Glomerular endothelial cell (primary cell): ENCODE measurements around the gene MICAL2. TPM values are rescaled to one million over a fixed set of nuclear protein-coding genes. Genes with fewer than 3 reads are reported as not detected.

Source experiments
- DNase-seq: peaks from one replicate; pipeline ENCODE4 v3.0.0-alpha.2; 2011; ENCODE audit warnings: low read depth, low spot score; ENCODE audit errors: extremely low read depth
- total RNA-seq: library from RNA; depleted of rRNA; stranded (reverse); fragments of >200 nt; gene quantifications from 2 replicates; pipeline ENCODE4 v1.2.3, GENCODE V29; 2015

The MICAL2 gene
- total RNA-seq, 1 donor from 2014 or later = 252 TPM

- DNase-seq = no peak
Observed at GRCh38 chr11:12184699-12185098, 74.3 kb downstream of the MICAL2 start.

GRCh38 chr11:12185106-12185690, 74.8 kb downstream of the MICAL2 start:
- no peak for DNase-seq

GRCh38 chr11:12185914-12186313, 75.5 kb downstream of the MICAL2 start:
- no peak for DNase-seq

GRCh38 chr11:12186701-12187100, 76.3 kb downstream of the MICAL2 start:
- DNase-seq = no peak

- no peak for DNase-seq
Observed at GRCh38 chr11:12187399-12187798, 77.0 kb downstream of the MICAL2 start.

- DNase-seq = no peak
Observed at GRCh38 chr11:12188548-12189317, 78.3 kb downstream of the MICAL2 start.

- DNase-seq = no peak
Observed at GRCh38 chr11:12189543-12190235, 79.3 kb downstream of the MICAL2 start.

- no peak for DNase-seq
Observed at GRCh38 chr11:12190511-12190910, 80.1 kb downstream of the MICAL2 start.

GRCh38 chr11:12192794-12193514, 82.6 kb downstream of the MICAL2 start:
- DNase-seq = no peak

- no peak for DNase-seq
Observed at GRCh38 chr11:12193515-12194336, 83.3 kb downstream of the MICAL2 start.

GRCh38 chr11:12195768-12196167, 85.4 kb downstream of the MICAL2 start:
- DNase-seq = no peak

GRCh38 chr11:12196308-12196707, 85.9 kb downstream of the MICAL2 start:
- no peak for DNase-seq

- DNase-seq = no peak
Observed at GRCh38 chr11:12196872-12197271, 86.5 kb downstream of the MICAL2 start.

- DNase-seq = no peak
Observed at GRCh38 chr11:12198251-12199222, 88.1 kb downstream of the MICAL2 start.

GRCh38 chr11:12199231-12199948, 89.0 kb downstream of the MICAL2 start:
- DNase-seq = no peak

GRCh38 chr11:12200279-12200990, 90.0 kb downstream of the MICAL2 start:
- peak; percentile 84 for DNase-seq

- peak; percentile 96 for DNase-seq
Observed at GRCh38 chr11:12200991-12201985, 90.9 kb downstream of the MICAL2 start.
